Mucosa of descending colon (tissue), 3 donors: ENCODE measurements around the gene HDAC9. TPM values are rescaled to one million over a fixed set of nuclear protein-coding genes. Genes with fewer than 3 reads are reported as not detected.
A peak's percentile ranks its signal among the peaks of the same experiment; 100 is the strongest.
"Not testable (repeated sequence)": the region's sequence is repeated elsewhere in the genome, so short reads cannot be mapped to it uniquely, and the experiment has no call there.

Experiments
- ATAC-seq: fragments of 200-7000 bp; cut with Tn5 transposase; one replicate; pipeline ENCODE4 v1.9.1; 2020; ENCODE audit warnings: mild to moderate bottlenecking, moderate library complexity
- DNase-seq, 3 donors: peaks; one replicate each; pipeline ENCODE4 v3.0.0-alpha.2; 2020
- H3K36me3 ChIP-seq: fragments of 200-600 bp; one replicate; pipeline ENCODE4 v1.8.0; 2021; ENCODE audit warnings: low read depth, mild to moderate bottlenecking
- H3K4me1 ChIP-seq: fragments of 200-600 bp; one replicate; pipeline ENCODE4 v1.8.0; 2021; ENCODE audit warnings: low read depth, mild to moderate bottlenecking
- H3K4me3 ChIP-seq: fragments of 200-600 bp; one replicate; pipeline ENCODE4 v1.8.0; 2021; ENCODE audit warnings: mild to moderate bottlenecking
- H3K9me3 ChIP-seq: fragments of 200-600 bp; one replicate; pipeline ENCODE4 v1.8.0; 2021; ENCODE audit warnings: mild to moderate bottlenecking
- CTCF ChIP-seq: fragments of 200-600 bp; IDR thresholded peaks from one replicate; pipeline ENCODE4 v1.8.0; 2022; ENCODE audit warnings: antibody characterized with exemption, mild to moderate bottlenecking
- intact Hi-C, 2 donors: fragments of 100-400 bp; cut with DNase I in 1 of 2; cut with micrococcal nuclease in 1 of 2; formaldehyde crosslinking; loops; one replicate each; pipeline versions ENCODE4 v1.11.0 to v1.11.1; 2022; cut with DNase I, micrococcal nuclease
- total RNA-seq, 3 donors: library from RNA; stranded (reverse); fragmentation: NEBNext Ultra II Directional in 2 of 3; extraction: Animal tissue kit (Norgen Biotek cat#: 25700) in 2 of 3; gene quantifications; one replicate each; pipeline versions ENCODE4 v1.2.1 to v1.2.4, GENCODE V29; 2021 to 2023
- donor health status: DM: no; HTN: no; CAD: no; lungs with moderate emphysema.
- donor health status: DM: no; HTN: no; CAD: no.
- donor health status: DM: no; HTN: yes; CAD: no.

The HDAC9 gene
- total RNA-seq, 3 donors from 2014 or later, result 16.0 to 20.4 (median 17.5) TPM

DNA sequence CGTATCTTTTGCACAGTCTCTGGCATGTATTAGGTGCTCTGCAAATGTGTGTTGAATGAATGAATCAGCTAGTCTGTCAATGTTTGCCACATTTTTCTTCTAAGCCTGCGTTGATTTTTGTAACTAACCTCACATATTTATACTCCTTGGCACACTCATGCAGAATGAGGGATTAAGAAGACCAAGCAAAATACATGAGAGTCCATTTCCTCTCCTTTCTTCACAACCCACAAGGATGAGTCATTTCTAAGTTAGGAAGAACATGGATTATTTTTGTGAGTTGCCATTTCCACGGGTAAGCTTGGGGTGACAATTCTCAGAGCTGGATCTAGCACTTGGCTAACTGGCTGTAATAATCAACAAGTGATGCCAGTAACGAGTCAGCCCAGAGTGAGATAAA lies 463.1 kb downstream of the HDAC9 start:
- TF ChIP-seq CTCF, result no peak
- Histone ChIP-seq H3K4me1 (no peaks in the 10 kb centered on the region), H3K9me3 (peaks cover 4% of the 10 kb centered on the region), H3K36me3 (no peaks in the 10 kb centered on the region), H3K4me3 (no peak overlapping the region)
- ATAC-seq (no peak), DNase-seq (no peak)
- intact Hi-C loops, result no loop called here

- Histone ChIP-seq H3K4me3 (no peak overlapping the region), H3K4me1 (no peaks in the 10 kb centered on the region), H3K9me3 (peaks cover 4% of the 10 kb centered on the region), H3K36me3 (no peaks in the 10 kb centered on the region)
- no peak for DNase-seq
- TF ChIP-seq CTCF, result no peak
- no peak for ATAC-seq
- intact Hi-C loops, result no loop called here
Measured at GRCh38 chr7:18960725-18961124, 465.2 kb downstream of the HDAC9 start.

- TF ChIP-seq CTCF, result no peak
Measured at GRCh38 chr7:18962031-18962430, 466.5 kb downstream of the HDAC9 start.

GRCh38 chr7:18965657-18966056 lies 470.1 kb downstream of the HDAC9 start:
- Histone ChIP-seq H3K4me1 (no peaks in the 10 kb centered on the region), H3K4me3 (no peak overlapping the region), H3K36me3 (no peaks in the 10 kb centered on the region), H3K9me3 (peaks cover 4% of the 10 kb centered on the region)
- intact Hi-C loops, result no loop called here
- ATAC-seq, result no peak
- DNase-seq, result no peak
- TF ChIP-seq CTCF, result no peak

More at GRCh38 chr7:18962031-18962430, 466.5 kb downstream of the HDAC9 start:
- intact Hi-C loops, result no loop called here
- Histone ChIP-seq H3K36me3 (no peaks in the 10 kb centered on the region), H3K4me3 (no peak overlapping the region), H3K9me3 (peaks cover 4% of the 10 kb centered on the region), H3K4me1 (no peaks in the 10 kb centered on the region)
- ATAC-seq (no peak), DNase-seq (no peak)

- peak in 1 of 3 donors; percentile 26 for DNase-seq
- not testable (repeated sequence) for H3K9me3 ChIP-seq, H3K4me1 ChIP-seq
Measured at GRCh38 chr7:18967755-18968154, 472.2 kb downstream of the HDAC9 start.

GRCh38 chr7:18971839-18972238 lies 476.3 kb downstream of the HDAC9 start:
- no peaks in the 10 kb centered on the region for H3K4me1 ChIP-seq
- intact Hi-C loops, result loop anchor here in 1 of 2 donors (10.0 kb wide), 1 partner anchor 77 kb away; no protein-coding TSS in a partner anchor
- no peak for DNase-seq
- peaks cover 7% of the 10 kb centered on the region for H3K9me3 ChIP-seq
- ATAC-seq, result no peak
- no peak for TF ChIP-seq CTCF
- no peak overlapping the region for H3K4me3 ChIP-seq
- no peaks in the 10 kb centered on the region for H3K36me3 ChIP-seq

More at GRCh38 chr7:18967755-18968154, 472.2 kb downstream of the HDAC9 start:
- intact Hi-C loops, H3K36me3 ChIP-seq, ATAC-seq, H3K4me3 ChIP-seq: not testable (repeated sequence)
